GM12878 (cell line): ENCODE results near the gene PHYKPL.

Source experiments
- CHD2 ChIP-seq: IDR thresholded peaks from 2 replicates; pipeline ENCODE4 v1.6.1; 2011; ENCODE audit warnings: low read depth, low read length, improper control_type of control experiment, borderline replicate concordance
- CTCF ChIP-seq, 3 experiments: IDR thresholded peaks in 2 of 3; conservative IDR thresholded peaks in 1 of 3; 2 replicates each; pipeline ENCODE4 v1.5.1; 2011; ENCODE audit warnings: low read depth in 3 of 3, low read length in 3 of 3, mild to moderate bottlenecking in 3 of 3, control low read depth in 2 of 3, moderate library complexity in 2 of 3, inconsistent platforms in 1 of 3, mixed read lengths in 1 of 3; ENCODE audit not compliant: control insufficient read depth in 2 of 3, insufficient read depth in 1 of 3; ENCODE audit errors: extremely low read depth in 1 of 3
- IKZF1 ChIP-seq: fragments of 450-650 bp; conservative IDR thresholded peaks from 2 replicates; pipeline ENCODE4 v1.6.1; 2017; ENCODE audit warnings: antibody characterized with exemption, mild to moderate bottlenecking
- NFYA ChIP-seq: IDR thresholded peaks from 2 replicates; pipeline ENCODE4 v1.6.1; 2011; ENCODE audit warnings: low read depth, mild to moderate bottlenecking, low read length, improper control_type of control experiment, borderline replicate concordance
- ZNF24 ChIP-seq: fragments of 450-650 bp; IDR thresholded peaks from 2 replicates; pipeline ENCODE4 v1.6.1; 2017; ENCODE audit warnings: antibody characterized with exemption, mild to moderate bottlenecking
- ZNF274 ChIP-seq: IDR thresholded peaks from one replicate; pipeline ENCODE4 v1.8.0; 2011; ENCODE audit not compliant: insufficient read length, insufficient read depth

- no peak for TF ChIP-seq CTCF (IDR thresholded peaks at IDR 0.05 in 2 of 3, conservative IDR thresholded peaks at IDR 0.05 in 1 of 3; ENCODE audit: control insufficient read depth in 2 of 3, extremely low read depth in 1 of 3, insufficient read depth in 1 of 3, low read depth in 3 of 3, low read length in 3 of 3)
- no peak for TF ChIP-seq IKZF1
- no peak for TF ChIP-seq NFYA
- TF ChIP-seq ZNF24, result no peak
- TF ChIP-seq CHD2, result no peak
- no peak for TF ChIP-seq ZNF274
Observed at GRCh38 chr5:178241688-178242231, 9.2 kb upstream of the PHYKPL start.
